GM19438 (cell line): Measurements from ENCODE around the gene PALM.
"Not testable (repeated sequence)": the region's sequence is repeated elsewhere in the genome, so short reads cannot be mapped to it uniquely, and the experiment has no call there.

Source experiments
- ATAC-seq: cut with Tn5 transposase; IDR thresholded peaks from one replicate; pipeline ENCODE4 v1.9.1; 2021; ENCODE audit warnings: low read depth; ENCODE audit not compliant: unreplicated experiment

The PALM gene

GRCh38 chr19:703651-704446, 4.9 kb upstream of the PALM start:
- ATAC-seq = no peak

- ATAC-seq = no peak
Observed at GRCh38 chr19:704447-704741, 4.3 kb upstream of the PALM start.

GRCh38 chr19:709196-709964, 645 bp downstream of the PALM start:
- ATAC-seq = no peak

- no peak for ATAC-seq
Observed at GRCh38 chr19:709965-710571, 1.3 kb downstream of the PALM start.

GRCh38 chr19:710767-711166, 2.0 kb downstream of the PALM start:
- no peak for ATAC-seq

GRCh38 chr19:711254-711653, 2.5 kb downstream of the PALM start:
- ATAC-seq = no peak

- no peak for ATAC-seq
Observed at GRCh38 chr19:715347-715746, 6.6 kb downstream of the PALM start.

- ATAC-seq = no peak
Observed at GRCh38 chr19:718251-718951, 9.7 kb downstream of the PALM start.

GRCh38 chr19:718991-719512, 10.3 kb downstream of the PALM start:
- ATAC-seq = no peak

GRCh38 chr19:719636-720344, 11.1 kb downstream of the PALM start:
- ATAC-seq = no peak

- ATAC-seq = no peak
Observed at GRCh38 chr19:720345-721160, 11.8 kb downstream of the PALM start.

- no peak for ATAC-seq
Observed at GRCh38 chr19:722553-723101, 13.9 kb downstream of the PALM start.

- no peak for ATAC-seq
Observed at GRCh38 chr19:723247-723646, 14.5 kb downstream of the PALM start.

GRCh38 chr19:723714-724113, 15.0 kb downstream of the PALM start:
- no peak for ATAC-seq

- no peak for ATAC-seq
Observed at GRCh38 chr19:725461-726089, 16.8 kb downstream of the PALM start.

GRCh38 chr19:726993-727956, 18.5 kb downstream of the PALM start:
- ATAC-seq = no peak

GRCh38 chr19:728011-728410, 19.3 kb downstream of the PALM start:
- ATAC-seq = no peak

GRCh38 chr19:729564-729963, 20.8 kb downstream of the PALM start:
- ATAC-seq = not testable (repeated sequence)
